Measurements from ENCODE around the gene KIAA0825. TPM values are rescaled to one million over a fixed set of nuclear protein-coding genes. Genes with fewer than 3 reads are reported as not detected.
A peak's percentile ranks its signal among the peaks of the same experiment; 100 is the strongest.

KIAA0825 gene
- total RNA-seq, 1 experiment from 2014 or later: 1.9 TPM

DNA sequence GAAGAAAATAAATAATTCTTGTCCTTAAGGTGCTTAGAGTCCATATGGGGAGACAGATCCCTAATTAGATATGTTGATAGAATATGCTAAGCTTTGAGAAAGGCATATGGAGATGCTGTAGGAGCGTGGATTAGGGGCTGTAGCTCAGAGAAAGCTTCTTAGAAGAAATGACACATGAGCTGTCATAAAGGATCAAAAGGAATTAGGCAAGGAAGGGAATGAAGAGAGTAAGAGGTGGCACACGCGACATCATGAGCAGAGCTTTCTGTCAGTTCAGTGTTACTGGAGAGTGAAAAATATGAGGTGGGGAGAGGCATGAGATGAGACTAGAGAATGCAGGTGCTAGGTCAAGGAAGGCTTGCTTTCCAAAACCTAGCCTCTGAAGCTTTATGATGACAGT lies 118.6 kb downstream of the KIAA0825 start:
- no peaks in the 10 kb centered on the region for H3K79me2 ChIP-seq (ENCODE audit: low read depth)

GRCh38 chr5:94498199-94498598 lies 120.2 kb downstream of the KIAA0825 start:
- POLR2A ChIA-PET (ENCODE audit: unreplicated experiment): no interaction called here
- TF ChIP-seq, protein P1, sequence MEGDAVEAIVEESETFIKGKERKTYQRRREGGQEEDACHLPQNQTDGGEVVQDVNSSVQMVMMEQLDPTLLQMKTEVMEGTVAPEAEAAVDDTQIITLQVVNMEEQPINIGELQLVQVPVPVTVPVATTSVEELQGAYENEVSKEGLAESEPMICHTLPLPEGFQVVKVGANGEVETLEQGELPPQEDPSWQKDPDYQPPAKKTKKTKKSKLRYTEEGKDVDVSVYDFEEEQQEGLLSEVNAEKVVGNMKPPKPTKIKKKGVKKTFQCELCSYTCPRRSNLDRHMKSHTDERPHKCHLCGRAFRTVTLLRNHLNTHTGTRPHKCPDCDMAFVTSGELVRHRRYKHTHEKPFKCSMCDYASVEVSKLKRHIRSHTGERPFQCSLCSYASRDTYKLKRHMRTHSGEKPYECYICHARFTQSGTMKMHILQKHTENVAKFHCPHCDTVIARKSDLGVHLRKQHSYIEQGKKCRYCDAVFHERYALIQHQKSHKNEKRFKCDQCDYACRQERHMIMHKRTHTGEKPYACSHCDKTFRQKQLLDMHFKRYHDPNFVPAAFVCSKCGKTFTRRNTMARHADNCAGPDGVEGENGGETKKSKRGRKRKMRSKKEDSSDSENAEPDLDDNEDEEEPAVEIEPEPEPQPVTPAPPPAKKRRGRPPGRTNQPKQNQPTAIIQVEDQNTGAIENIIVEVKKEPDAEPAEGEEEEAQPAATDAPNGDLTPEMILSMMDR (conservative IDR thresholded peaks at IDR 0.05): no peak
- no peak for TF ChIP-seq EZH2 (IDR thresholded peaks at IDR 0.05; ENCODE audit: low read depth)
- no TSS peak for BruUV-seq (replicated peaks)
- no peaks in the 10 kb centered on the region for H3K27me3 ChIP-seq (ENCODE audit: insufficient read depth, low read depth)
- no peaks in the 10 kb centered on the region for H3F3A ChIP-seq (ENCODE audit: insufficient read depth, low read depth)
- H3K79me2 ChIP-seq (ENCODE audit: low read depth): no peaks in the 10 kb centered on the region
- no peak overlapping the region for H3K27ac ChIP-seq
- no peaks in the 10 kb centered on the region for H3K9me3 ChIP-seq (ENCODE audit: insufficient read depth, low read depth)
- H3K4me2 ChIP-seq: no peak overlapping the region
- H3K9me2 ChIP-seq (ENCODE audit: insufficient read depth): no peaks in the 10 kb centered on the region
- H4K20me1 ChIP-seq (ENCODE audit: insufficient read depth): no peaks in the 10 kb centered on the region
- no peak for DNase-seq
- CTCF ChIA-PET: no interaction called here
- no peak overlapping the region for H2AFZ ChIP-seq
- no peaks in the 10 kb centered on the region for H3K36me3 ChIP-seq (ENCODE audit: low read depth)
- intact Hi-C loops (cut with micrococcal nuclease; ENCODE audit: unreplicated experiment): no loop called here
- H3K4me3 ChIP-seq: no peak overlapping the region
- no peaks in the 10 kb centered on the region for H3K4me1 ChIP-seq (replicated peaks; ENCODE audit: insufficient read depth)

More for the DNA sequence above, 118.6 kb downstream of the KIAA0825 start:
- no peak overlapping the region for H2AFZ ChIP-seq
- no peaks in the 10 kb centered on the region for H3K36me3 ChIP-seq (ENCODE audit: low read depth)
- CTCF ChIA-PET: no interaction called here
- no peaks in the 10 kb centered on the region for H3K4me1 ChIP-seq (replicated peaks; ENCODE audit: insufficient read depth)
- no peaks in the 10 kb centered on the region for H3K9me2 ChIP-seq (ENCODE audit: insufficient read depth)
- H3F3A ChIP-seq (ENCODE audit: insufficient read depth, low read depth): no peaks in the 10 kb centered on the region
- BruUV-seq (replicated peaks): no TSS peak
- TF ChIP-seq, protein P1 (conservative IDR thresholded peaks at IDR 0.05): no peak
- no peak for TF ChIP-seq EZH2 (IDR thresholded peaks at IDR 0.05; ENCODE audit: low read depth)
- DNase-seq: no peak
- no peaks in the 10 kb centered on the region for H3K9me3 ChIP-seq (ENCODE audit: insufficient read depth, low read depth)
- intact Hi-C loops (cut with micrococcal nuclease; ENCODE audit: unreplicated experiment): no loop called here
- POLR2A ChIA-PET (ENCODE audit: unreplicated experiment): no interaction called here
- H4K20me1 ChIP-seq (ENCODE audit: insufficient read depth): no peaks in the 10 kb centered on the region
- no peaks in the 10 kb centered on the region for H3K27me3 ChIP-seq (ENCODE audit: insufficient read depth, low read depth)
- no peak overlapping the region for H3K4me2 ChIP-seq
- H3K27ac ChIP-seq: no peak overlapping the region
- H3K4me3 ChIP-seq: no peak overlapping the region

DNA sequence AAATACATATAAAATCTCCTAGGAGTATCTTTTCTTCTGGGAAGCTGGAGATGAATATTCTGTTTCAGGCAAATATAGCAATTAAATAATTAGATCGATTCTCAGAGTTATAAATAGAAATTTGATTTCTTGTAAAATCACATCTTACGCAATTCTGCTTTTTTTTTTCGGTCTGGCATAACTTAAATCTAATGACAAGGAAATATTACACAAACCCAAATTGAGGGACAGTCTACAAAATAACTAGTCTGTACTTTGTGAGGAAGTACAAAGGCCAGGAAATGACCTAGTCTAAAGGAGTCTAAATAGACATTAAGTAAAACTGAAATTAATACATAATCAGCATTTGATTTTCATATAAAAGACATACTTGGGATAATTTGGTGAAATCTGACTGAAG lies 133.3 kb downstream of the KIAA0825 start:
- no peak for DNase-seq
- peak overlapping the region; percentile 4; the same call in 1 of the 2 replicates for H2AFZ ChIP-seq
- intact Hi-C loops (cut with micrococcal nuclease; ENCODE audit: unreplicated experiment): loop anchor here (5.0 kb wide), 1 partner anchor 1643 kb away; no protein-coding TSS in a partner anchor
- H3K9me2 ChIP-seq (ENCODE audit: insufficient read depth): no peaks in the 10 kb centered on the region
- ChIA-PET POLR2A (ENCODE audit: unreplicated experiment) (no interaction called here), CTCF (no interaction called here)
- H3K4me2 ChIP-seq: no peak overlapping the region
- no peak for TF ChIP-seq EZH2 (IDR thresholded peaks at IDR 0.05; ENCODE audit: low read depth)
- TF ChIP-seq, protein P1 (conservative IDR thresholded peaks at IDR 0.05): no peak
- no TSS peak for BruUV-seq (replicated peaks)
- no peaks in the 10 kb centered on the region for H3K4me1 ChIP-seq (replicated peaks; ENCODE audit: insufficient read depth)
- H3K27me3 ChIP-seq (ENCODE audit: insufficient read depth, low read depth): no peaks in the 10 kb centered on the region
- no peaks in the 10 kb centered on the region for H3F3A ChIP-seq (ENCODE audit: insufficient read depth, low read depth)
- H3K4me3 ChIP-seq: no peak overlapping the region
- no peaks in the 10 kb centered on the region for H3K36me3 ChIP-seq (ENCODE audit: low read depth)
- H3K9me3 ChIP-seq (ENCODE audit: insufficient read depth, low read depth): no peaks in the 10 kb centered on the region
- no peaks in the 10 kb centered on the region for H4K20me1 ChIP-seq (ENCODE audit: insufficient read depth)
- H3K79me2 ChIP-seq (ENCODE audit: low read depth): no peaks in the 10 kb centered on the region
- H3K27ac ChIP-seq: no peak overlapping the region
